Endothelial cell of umbilical vein (primary cell): Measurements from ENCODE around the gene CCDC146. TPM values are rescaled to one million over a fixed set of nuclear protein-coding genes. Genes with fewer than 3 reads are reported as not detected.
A peak's percentile ranks its signal among the peaks of the same experiment; 100 is the strongest.

Experiments used
- BruUV-seq: library from RNA; stranded (reverse); fragments of 400-500 nt; replicated peaks from 2 replicates; lab custom pipeline; 2021; lab: Mats Ljungman, UMichigan
- CTCF ChIA-PET: fragments of 300-600, 350-600 bp; sonication (Branson Sonifier 250); formaldehyde crosslinking; loops from one replicate; lab custom pipeline; 2021; ENCODE audit warnings: antibody characterized with exemption, inconsistent platforms; lab: Charles Lee
- POLR2A ChIA-PET: fragments of 300-600, 350-600 bp; sonication (Branson Sonifier 250); formaldehyde crosslinking; loops from one replicate; lab custom pipeline; 2021; ENCODE audit warnings: antibody characterized with exemption, inconsistent platforms; lab: Charles Lee
- DNase-seq: peaks from one replicate; pipeline ENCODE4 v3.0.0-alpha.2; 2011; ENCODE audit warnings: low read depth, low spot score
- FAIRE-seq: peaks from 2 replicates; lab custom pipeline; 2011; peaks lifted over from hg19 to GRCh38; lab: Jason Lieb, UNC
- H2AFZ ChIP-seq: 2 replicates; pipeline ENCODE4 v1.6.0; 2012; ENCODE audit warnings: low read depth, low read length, control low read depth, inconsistent platforms
- H3K27ac ChIP-seq: 2 replicates; pipeline ENCODE4 v1.5.1; 2011; ENCODE audit warnings: low read depth, mild to moderate bottlenecking, control low read depth, low read length, moderate library complexity; ENCODE audit not compliant: insufficient read depth
- H3K27me3 ChIP-seq, 2 experiments: 2 replicates each; pipeline versions ENCODE4 v1.6.0 to v1.6.1; 2011; ENCODE audit warnings: low read length in 2 of 2, mixed read lengths in 1 of 2; ENCODE audit not compliant: control insufficient read depth in 2 of 2, insufficient read depth in 2 of 2
- H3K36me3 ChIP-seq, 2 experiments: 2 replicates in 1 of 2; 3 replicates in 1 of 2; pipeline ENCODE4 v1.5.1; 2011; ENCODE audit warnings: low read length in 2 of 2, mild to moderate bottlenecking in 1 of 2, moderate library complexity in 1 of 2; ENCODE audit not compliant: control insufficient read depth in 2 of 2, insufficient read depth in 2 of 2; ENCODE audit errors: extremely low read depth in 1 of 2
- H3K4me1 ChIP-seq: 3 replicates; pipeline ENCODE4 v1.5.1; 2011; ENCODE audit warnings: mild to moderate bottlenecking, low read length; ENCODE audit not compliant: control insufficient read depth, insufficient read depth; ENCODE audit errors: extremely low read depth
- H3K4me2 ChIP-seq: 2 replicates; pipeline ENCODE4 v1.6.1; 2011; ENCODE audit warnings: low read length, control low read depth, mixed read lengths; ENCODE audit not compliant: insufficient read depth
- H3K4me3 ChIP-seq, 3 experiments: fragments of 200-600 bp in 1 of 3; sonication (generic), shearing (Covaris generic) in 1 of 3; replicated peaks in 1 of 3; 2 replicates each; pipeline ENCODE4 v1.5.1; 2011 to 2016; ENCODE audit warnings: control low read depth in 3 of 3, low read length in 3 of 3, mild to moderate bottlenecking in 2 of 3, inconsistent platforms in 1 of 3, low read depth in 1 of 3, moderate library complexity in 1 of 3; ENCODE audit not compliant: insufficient read depth in 1 of 3
- H3K79me2 ChIP-seq: 2 replicates; pipeline ENCODE4 v1.6.0; 2012; ENCODE audit warnings: low read length, inconsistent platforms; ENCODE audit not compliant: control insufficient read depth, insufficient read depth
- H3K9ac ChIP-seq: replicated peaks from 2 replicates; pipeline ENCODE3; 2011; ENCODE audit warnings: low read length, control low read depth; ENCODE audit not compliant: insufficient read depth; ENCODE audit errors: extremely low read depth
- H3K9me1 ChIP-seq: replicated peaks from 3 replicates; pipeline ENCODE4 v1.6.0; 2011; ENCODE audit warnings: mild to moderate bottlenecking, low read length; ENCODE audit not compliant: control insufficient read depth, insufficient read depth; ENCODE audit errors: extremely low read depth
- H3K9me3 ChIP-seq: replicated peaks from 2 replicates; pipeline ENCODE4 v1.5.1; 2012; ENCODE audit warnings: low read length, inconsistent platforms; ENCODE audit not compliant: control insufficient read depth, insufficient read depth
- H4K20me1 ChIP-seq: replicated peaks from 2 replicates; pipeline ENCODE3; 2011; ENCODE audit warnings: mild to moderate bottlenecking, low read length; ENCODE audit not compliant: control insufficient read depth, insufficient read depth; ENCODE audit errors: extremely low read depth
- EZH2 ChIP-seq: IDR thresholded peaks from 2 replicates; pipeline ENCODE4 v1.6.1; 2012; ENCODE audit warnings: borderline replicate concordance, low read depth, mild to moderate bottlenecking, moderate library complexity, low read length, inconsistent platforms; ENCODE audit not compliant: severe bottlenecking
- FOS ChIP-seq: IDR thresholded peaks from 2 replicates; pipeline ENCODE4 v1.6.1; 2011; ENCODE audit warnings: mild to moderate bottlenecking, low read length, moderate library complexity, borderline replicate concordance; ENCODE audit not compliant: insufficient read depth
- GATA2 ChIP-seq: IDR thresholded peaks from 2 replicates; pipeline ENCODE4 v1.7.0; 2011; ENCODE audit warnings: low read depth, mild to moderate bottlenecking, moderate library complexity, mixed read lengths, low read length; ENCODE audit not compliant: insufficient read length, insufficient read depth
- JUN ChIP-seq: IDR thresholded peaks from 2 replicates; pipeline ENCODE4 v1.6.1; 2011; ENCODE audit warnings: borderline replicate concordance, low read depth; ENCODE audit not compliant: insufficient read length, insufficient read depth
- MYC ChIP-seq: IDR thresholded peaks from one replicate; pipeline ENCODE4 v1.6.1; 2011; ENCODE audit warnings: mild to moderate bottlenecking, low read depth, low read length
- POLR2A ChIP-seq: IDR thresholded peaks from 2 replicates; pipeline ENCODE4 v1.6.1; 2012; ENCODE audit warnings: low read depth, mild to moderate bottlenecking, control low read depth, low read length
- POLR2AphosphoS5 ChIP-seq: IDR thresholded peaks from 2 replicates; pipeline ENCODE4 v1.6.1; 2012; ENCODE audit warnings: low read depth, mild to moderate bottlenecking, control low read depth, low read length, moderate library complexity; ENCODE audit not compliant: insufficient read depth
- dilution Hi-C: fragments of 300-500 bp; cut with MboI; formaldehyde crosslinking; loops from one replicate; pipeline ENCODE4 v1.15.0; 2019; ENCODE audit warnings: low sequenced_read_pairs; ENCODE audit not compliant: extremely low pct_ligation_motif_present
- intact Hi-C: fragments of 100-400 bp; cut with micrococcal nuclease; formaldehyde crosslinking; loops from one replicate; pipeline ENCODE4 v1.10.0; 2022
- polyA plus RNA-seq, 4 experiments: library from polyadenylated mRNA; depleted of rRNA in 3 of 4; stranded (reverse) in 3 of 4; unstranded in 1 of 4; fragments of >200 nt; gene quantifications; 2 replicates each; pipeline versions ENCODE4 v1.2.1 to v1.2.3, GENCODE V29; 2011 to 2012; ENCODE audit warnings: missing spikeins in 1 of 4
- total RNA-seq: library from RNA; stranded (reverse); gene quantifications from 2 replicates; pipeline ENCODE4 v1.2.3, GENCODE V29; 2021
- TF ChIP-seq, protein P1 (sequence below), 2 donors: IDR thresholded peaks; 1 replicate in 1 of 2; 2 replicates in 1 of 2; pipeline ENCODE4 v1.5.1; 2011; ENCODE audit warnings: low read length in 2 of 2, mild to moderate bottlenecking in 2 of 2, moderate library complexity in 2 of 2, control low read depth in 1 of 2, inconsistent platforms in 1 of 2, low read depth in 1 of 2; ENCODE audit not compliant: insufficient read depth in 1 of 2; ENCODE audit errors: extremely low read depth in 1 of 2
- TF ChIP-seq, protein P2 (sequence below): IDR thresholded peaks from 2 replicates; pipeline ENCODE4 v1.6.1; 2011; ENCODE audit not compliant: insufficient read depth, insufficient read length

The CCDC146 gene
- total and polyA plus RNA-seq, 2 donors (not counting 3 experiments of a cell fraction or from before 2014, with no cell fraction given), result 0.65 to 2.2 TPM

DNA sequence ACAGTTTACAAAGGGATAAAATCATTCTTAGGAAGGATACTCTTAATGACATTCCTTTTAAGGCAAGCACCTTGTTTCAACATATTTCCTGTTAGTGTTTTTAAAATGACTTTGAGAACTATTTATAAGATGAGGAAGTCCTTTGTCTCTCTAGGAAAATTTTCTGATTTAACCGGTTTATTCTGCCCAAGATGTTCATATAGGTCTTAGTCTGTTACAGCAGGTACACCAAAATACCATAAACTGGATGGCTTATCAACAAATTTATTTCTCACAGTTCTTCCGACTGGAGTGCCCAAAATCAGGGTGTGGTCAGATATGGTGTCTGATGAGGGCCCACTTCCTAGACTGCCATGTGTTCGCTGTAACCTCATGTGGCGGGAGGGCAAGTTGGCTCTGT is 215.8 kb downstream of the CCDC146 start:
- CTCF ChIA-PET, result interaction anchor here (0.6 kb wide), 1 partner anchor 225 kb away, joined by 3 read pairs; no protein-coding TSS in a partner anchor
- no peak overlapping the region for H3K4me3 ChIP-seq
- intact Hi-C loops, result no loop called here
- H3K4me1 ChIP-seq, result peaks cover 8% of the 10 kb centered on the region
- H4K20me1 ChIP-seq, result no peaks in the 10 kb centered on the region
- H2AFZ ChIP-seq, result no peak overlapping the region
- peak; percentile 56 for FAIRE-seq
- H3K27ac ChIP-seq, result no peak overlapping the region
- H3K9me1 ChIP-seq, result no peaks in the 10 kb centered on the region
- H3K9me3 ChIP-seq, result no peaks in the 10 kb centered on the region
- DNase-seq, result no peak
- H3K27me3 ChIP-seq, result no peaks in the 10 kb centered on the region
- peak overlapping the region; percentile 44 for H3K4me2 ChIP-seq
- H3K36me3 ChIP-seq, result no peaks in the 10 kb centered on the region
- no TSS peak for BruUV-seq
- no peak overlapping the region for H3K9ac ChIP-seq
- no peaks in the 10 kb centered on the region for H3K79me2 ChIP-seq
- POLR2A ChIA-PET, result no interaction called here
- dilution Hi-C loops, result no loop called here
- TF ChIP-seq POLR2A (no peak), MYC (no peak), GATA2 (no peak), EZH2 (no peak)

DNA sequence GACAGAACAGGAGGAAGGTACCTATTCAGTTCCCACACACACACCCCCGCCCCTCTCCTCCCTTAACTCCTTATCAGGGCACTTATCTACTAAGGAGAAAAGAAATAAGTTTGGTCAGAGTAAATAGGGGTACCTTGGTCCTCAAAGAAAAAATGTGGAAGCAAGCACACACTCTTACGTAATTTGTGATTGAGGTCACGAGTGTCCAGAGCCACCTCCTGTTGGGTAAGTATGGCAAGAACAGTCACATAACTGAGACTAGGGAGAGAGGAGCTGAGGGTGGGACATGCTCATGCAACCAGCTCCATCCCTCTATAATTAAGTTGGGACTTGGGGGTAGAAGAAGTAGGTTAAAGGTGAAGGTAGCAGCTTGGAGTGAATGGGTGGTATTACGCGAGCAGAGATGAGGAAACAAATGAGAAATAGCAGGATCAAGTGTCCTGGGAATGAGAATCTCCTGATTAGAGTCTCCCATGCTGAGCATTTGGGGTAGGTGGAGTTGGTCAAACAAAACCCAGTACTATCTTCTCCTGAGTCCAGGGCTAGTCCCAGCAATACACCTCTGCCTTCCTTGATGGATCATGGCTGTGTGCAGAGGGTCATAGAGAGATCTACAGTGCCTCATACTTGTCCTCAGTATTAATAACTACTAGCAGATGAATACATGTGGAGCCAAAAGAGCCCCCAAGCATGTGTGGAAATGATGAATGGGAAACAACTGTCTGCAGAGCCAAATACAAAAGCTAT is 216.6 kb downstream of the CCDC146 start:
- CTCF ChIA-PET, result interaction anchor here (0.6 kb wide), 1 partner anchor 226 kb away, joined by 3 read pairs; no protein-coding TSS in a partner anchor
- Histone ChIP-seq H3K27ac (no peak overlapping the region), H3K4me2 (no peak overlapping the region), H3K79me2 (no peaks in the 10 kb centered on the region), H3K36me3 (no peaks in the 10 kb centered on the region), H3K4me3 (no peak overlapping the region), H3K9me1 (no peaks in the 10 kb centered on the region), H3K27me3 (no peaks in the 10 kb centered on the region), H3K9ac (no peak overlapping the region), H3K4me1 (peaks cover 8% of the 10 kb centered on the region), H4K20me1 (no peaks in the 10 kb centered on the region), H3K9me3 (no peaks in the 10 kb centered on the region), H2AFZ (no peak overlapping the region)
- intact Hi-C loops (no loop called here), dilution Hi-C loops (no loop called here)
- POLR2A ChIA-PET, result no interaction called here
- TF ChIP-seq EZH2 (no peak), FOS (no peak), POLR2A (no peak), JUN (no peak), GATA2 (no peak), POLR2AphosphoS5 (no peak), MYC (no peak)
- TF ChIP-seq, protein P1, sequence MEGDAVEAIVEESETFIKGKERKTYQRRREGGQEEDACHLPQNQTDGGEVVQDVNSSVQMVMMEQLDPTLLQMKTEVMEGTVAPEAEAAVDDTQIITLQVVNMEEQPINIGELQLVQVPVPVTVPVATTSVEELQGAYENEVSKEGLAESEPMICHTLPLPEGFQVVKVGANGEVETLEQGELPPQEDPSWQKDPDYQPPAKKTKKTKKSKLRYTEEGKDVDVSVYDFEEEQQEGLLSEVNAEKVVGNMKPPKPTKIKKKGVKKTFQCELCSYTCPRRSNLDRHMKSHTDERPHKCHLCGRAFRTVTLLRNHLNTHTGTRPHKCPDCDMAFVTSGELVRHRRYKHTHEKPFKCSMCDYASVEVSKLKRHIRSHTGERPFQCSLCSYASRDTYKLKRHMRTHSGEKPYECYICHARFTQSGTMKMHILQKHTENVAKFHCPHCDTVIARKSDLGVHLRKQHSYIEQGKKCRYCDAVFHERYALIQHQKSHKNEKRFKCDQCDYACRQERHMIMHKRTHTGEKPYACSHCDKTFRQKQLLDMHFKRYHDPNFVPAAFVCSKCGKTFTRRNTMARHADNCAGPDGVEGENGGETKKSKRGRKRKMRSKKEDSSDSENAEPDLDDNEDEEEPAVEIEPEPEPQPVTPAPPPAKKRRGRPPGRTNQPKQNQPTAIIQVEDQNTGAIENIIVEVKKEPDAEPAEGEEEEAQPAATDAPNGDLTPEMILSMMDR (IDR thresholded peaks at IDR 0.05; ENCODE audit: extremely low read depth in 1 of 2, insufficient read depth in 1 of 2, low read depth in 1 of 2, low read length in 2 of 2), result no peak
- TF ChIP-seq, protein P2, sequence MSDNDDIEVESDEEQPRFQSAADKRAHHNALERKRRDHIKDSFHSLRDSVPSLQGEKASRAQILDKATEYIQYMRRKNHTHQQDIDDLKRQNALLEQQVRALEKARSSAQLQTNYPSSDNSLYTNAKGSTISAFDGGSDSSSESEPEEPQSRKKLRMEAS, result no peak
- no TSS peak for BruUV-seq
- FAIRE-seq, result no peak
- DNase-seq, result no peak
